SK-N-SH treated with all-trans-retinoic acid at 6 μM for 48 hours (cell line): ENCODE results near the gene NECAB3.

Source experiments
- ATAC-seq: fragments of 200-7000 bp; cut with Tn5 transposase; 3 replicates; pipeline ENCODE4 v1.9.1; 2020; ENCODE audit warnings: mild to moderate bottlenecking, moderate library complexity
- ARNTL ChIP-seq: fragments of 450-650 bp; formaldehyde crosslinking; IDR thresholded peaks from 2 replicates; pipeline ENCODE4 v1.5.0; 2020; ENCODE audit warnings: low read depth, mild to moderate bottlenecking, moderate library complexity, borderline replicate concordance
- BACH2 ChIP-seq: fragments of 250-450 bp; sonication (Bioruptor Pico); IDR thresholded peaks from 2 replicates; pipeline ENCODE4 v1.9.0; 2021; ENCODE audit warnings: mild to moderate bottlenecking, borderline replicate concordance
- CREB5 ChIP-seq: fragments of 250-450 bp; sonication (Bioruptor Pico); IDR thresholded peaks from 2 replicates; pipeline ENCODE4 v1.5.1; 2020; ENCODE audit warnings: low read depth, mild to moderate bottlenecking, moderate library complexity
- CSDC2 ChIP-seq: fragments of 250-450 bp; sonication (Bioruptor Pico); IDR thresholded peaks from 2 replicates; pipeline ENCODE4 v1.5.0; 2020; ENCODE audit warnings: mild to moderate bottlenecking, moderate library complexity
- ESRRG ChIP-seq: fragments of 250-450 bp; sonication (Bioruptor Pico); IDR thresholded peaks from 2 replicates; pipeline ENCODE4 v1.6.1; 2021; ENCODE audit warnings: mild to moderate bottlenecking
- OSR1 ChIP-seq: fragments of 250-450 bp; sonication (Bioruptor Pico); IDR thresholded peaks from 2 replicates; pipeline ENCODE4 v1.8.0; 2022; ENCODE audit warnings: moderate library complexity, mild to moderate bottlenecking, inconsistent platforms
- POU6F1 ChIP-seq: fragments of 250-450 bp; sonication (Bioruptor Pico); IDR thresholded peaks from 2 replicates; pipeline ENCODE4 v1.8.0; 2021; ENCODE audit warnings: low read depth, mild to moderate bottlenecking, moderate library complexity, borderline replicate concordance
- PPARA ChIP-seq: fragments of 250-450 bp; sonication (Bioruptor Pico); IDR thresholded peaks from 2 replicates; pipeline ENCODE4 v1.5.0; 2020; ENCODE audit warnings: mild to moderate bottlenecking, borderline replicate concordance
- RARB ChIP-seq: fragments of 250-450 bp; sonication (Bioruptor Pico); IDR thresholded peaks from 2 replicates; pipeline ENCODE4 v1.8.0; 2021; ENCODE audit warnings: mild to moderate bottlenecking, moderate library complexity
- SNAI2 ChIP-seq: fragments of 250-450 bp; sonication (Bioruptor Pico); IDR thresholded peaks from 2 replicates; pipeline ENCODE4 v1.5.0; 2020; ENCODE audit warnings: mild to moderate bottlenecking, moderate library complexity
- TCF4 ChIP-seq: fragments of 250-450 bp; sonication (Bioruptor Pico); IDR thresholded peaks from 2 replicates; pipeline ENCODE4 v1.8.0; 2021; ENCODE audit warnings: mild to moderate bottlenecking, moderate library complexity, borderline replicate concordance
- TOX ChIP-seq: fragments of 250-450 bp; sonication (Bioruptor Pico); IDR thresholded peaks from 2 replicates; pipeline ENCODE4 v1.8.0; 2021; ENCODE audit warnings: mild to moderate bottlenecking, moderate library complexity, borderline replicate concordance
- ZC3H10 ChIP-seq: fragments of 250-450 bp; sonication (Bioruptor Pico); IDR thresholded peaks from 2 replicates; pipeline ENCODE4 v1.5.1; 2021; ENCODE audit warnings: mild to moderate bottlenecking, moderate library complexity
- ZFP3 ChIP-seq: fragments of 250-450 bp; sonication (Bioruptor Pico); IDR thresholded peaks from 2 replicates; pipeline ENCODE4 v1.5.0; 2020; ENCODE audit warnings: mild to moderate bottlenecking, moderate library complexity
- ZFP30 ChIP-seq: fragments of 450-650 bp; formaldehyde crosslinking; IDR thresholded peaks from 2 replicates; pipeline ENCODE4 v1.5.0; 2022; ENCODE audit warnings: mild to moderate bottlenecking, moderate library complexity
- ZNF565 ChIP-seq: fragments of 450-650 bp; formaldehyde crosslinking; conservative IDR thresholded peaks from 2 replicates; pipeline ENCODE4 v1.5.0; 2020; ENCODE audit warnings: low read depth, mild to moderate bottlenecking, moderate library complexity
- ZNF70 ChIP-seq: fragments of 450-650 bp; formaldehyde crosslinking; IDR thresholded peaks from 2 replicates; pipeline ENCODE4 v1.5.0; 2020; ENCODE audit warnings: mild to moderate bottlenecking, moderate library complexity
- ZNF8 ChIP-seq: fragments of 450-650 bp; formaldehyde crosslinking; IDR thresholded peaks from 2 replicates; pipeline ENCODE4 v1.5.0; 2020; ENCODE audit warnings: mild to moderate bottlenecking, moderate library complexity
- TF ChIP-seq, protein P1 (sequence below): fragments of 250-450 bp; sonication (Bioruptor Pico); IDR thresholded peaks from 2 replicates; pipeline ENCODE4 v1.5.0; 2020; ENCODE audit warnings: mild to moderate bottlenecking, moderate library complexity
- TF ChIP-seq, protein P2 (sequence below): fragments of 250-450 bp; sonication (Bioruptor Pico); IDR thresholded peaks from 2 replicates; pipeline ENCODE4 v1.5.1; 2021; ENCODE audit warnings: mild to moderate bottlenecking, moderate library complexity
- TF ChIP-seq, protein P3 (sequence below): fragments of 250-450 bp; sonication (Bioruptor Pico); IDR thresholded peaks from 2 replicates; pipeline ENCODE4 v1.8.0; 2020; ENCODE audit warnings: mild to moderate bottlenecking, moderate library complexity, borderline replicate concordance

Gene NECAB3

DNA sequence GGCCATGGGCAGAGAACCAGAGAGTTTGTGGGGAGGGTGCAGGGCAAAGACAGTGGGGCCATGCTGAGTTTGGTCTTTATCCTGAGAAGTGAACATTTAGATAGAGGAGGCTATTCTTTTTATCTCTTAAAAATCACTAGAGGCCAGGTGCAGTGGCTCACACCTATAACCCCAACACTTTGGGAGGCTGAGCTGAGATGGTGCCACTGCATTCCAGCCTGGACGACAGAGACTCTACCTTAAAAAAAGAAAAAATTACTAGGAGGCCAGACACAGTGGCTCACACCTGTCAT, 37.2 kb upstream of the NECAB3 start:
- TF ChIP-seq ZNF8 = no peak
- TF ChIP-seq CSDC2 (CRISPR knock-in tag) = no peak
- no peak for TF ChIP-seq PPARA (CRISPR knock-in tag)
- no peak for TF ChIP-seq BACH2 (CRISPR knock-in tag)
- TF ChIP-seq, protein P1, sequence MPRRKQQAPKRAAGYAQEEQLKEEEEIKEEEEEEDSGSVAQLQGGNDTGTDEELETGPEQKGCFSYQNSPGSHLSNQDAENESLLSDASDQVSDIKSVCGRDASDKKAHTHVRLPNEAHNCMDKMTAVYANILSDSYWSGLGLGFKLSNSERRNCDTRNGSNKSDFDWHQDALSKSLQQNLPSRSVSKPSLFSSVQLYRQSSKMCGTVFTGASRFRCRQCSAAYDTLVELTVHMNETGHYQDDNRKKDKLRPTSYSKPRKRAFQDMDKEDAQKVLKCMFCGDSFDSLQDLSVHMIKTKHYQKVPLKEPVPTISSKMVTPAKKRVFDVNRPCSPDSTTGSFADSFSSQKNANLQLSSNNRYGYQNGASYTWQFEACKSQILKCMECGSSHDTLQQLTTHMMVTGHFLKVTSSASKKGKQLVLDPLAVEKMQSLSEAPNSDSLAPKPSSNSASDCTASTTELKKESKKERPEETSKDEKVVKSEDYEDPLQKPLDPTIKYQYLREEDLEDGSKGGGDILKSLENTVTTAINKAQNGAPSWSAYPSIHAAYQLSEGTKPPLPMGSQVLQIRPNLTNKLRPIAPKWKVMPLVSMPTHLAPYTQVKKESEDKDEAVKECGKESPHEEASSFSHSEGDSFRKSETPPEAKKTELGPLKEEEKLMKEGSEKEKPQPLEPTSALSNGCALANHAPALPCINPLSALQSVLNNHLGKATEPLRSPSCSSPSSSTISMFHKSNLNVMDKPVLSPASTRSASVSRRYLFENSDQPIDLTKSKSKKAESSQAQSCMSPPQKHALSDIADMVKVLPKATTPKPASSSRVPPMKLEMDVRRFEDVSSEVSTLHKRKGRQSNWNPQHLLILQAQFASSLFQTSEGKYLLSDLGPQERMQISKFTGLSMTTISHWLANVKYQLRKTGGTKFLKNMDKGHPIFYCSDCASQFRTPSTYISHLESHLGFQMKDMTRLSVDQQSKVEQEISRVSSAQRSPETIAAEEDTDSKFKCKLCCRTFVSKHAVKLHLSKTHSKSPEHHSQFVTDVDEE (CRISPR knock-in tag) = no peak
- no peak for TF ChIP-seq TCF4 (CRISPR knock-in tag)
- no peak for TF ChIP-seq ARNTL
- no peak for TF ChIP-seq TOX (CRISPR knock-in tag)
- no peak for TF ChIP-seq POU6F1 (CRISPR knock-in tag)
- TF ChIP-seq, protein P2, sequence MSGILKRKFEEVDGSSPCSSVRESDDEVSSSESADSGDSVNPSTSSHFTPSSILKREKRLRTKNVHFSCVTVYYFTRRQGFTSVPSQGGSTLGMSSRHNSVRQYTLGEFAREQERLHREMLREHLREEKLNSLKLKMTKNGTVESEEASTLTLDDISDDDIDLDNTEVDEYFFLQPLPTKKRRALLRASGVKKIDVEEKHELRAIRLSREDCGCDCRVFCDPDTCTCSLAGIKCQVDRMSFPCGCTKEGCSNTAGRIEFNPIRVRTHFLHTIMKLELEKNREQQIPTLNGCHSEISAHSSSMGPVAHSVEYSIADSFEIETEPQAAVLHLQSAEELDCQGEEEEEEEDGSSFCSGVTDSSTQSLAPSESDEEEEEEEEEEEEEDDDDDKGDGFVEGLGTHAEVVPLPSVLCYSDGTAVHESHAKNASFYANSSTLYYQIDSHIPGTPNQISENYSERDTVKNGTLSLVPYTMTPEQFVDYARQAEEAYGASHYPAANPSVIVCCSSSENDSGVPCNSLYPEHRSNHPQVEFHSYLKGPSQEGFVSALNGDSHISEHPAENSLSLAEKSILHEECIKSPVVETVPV = no peak
- TF ChIP-seq ZC3H10 (CRISPR knock-in tag) = no peak
- TF ChIP-seq ZFP30 = no peak
- TF ChIP-seq ESRRG (CRISPR knock-in tag) = no peak
- ATAC-seq = no peak

DNA sequence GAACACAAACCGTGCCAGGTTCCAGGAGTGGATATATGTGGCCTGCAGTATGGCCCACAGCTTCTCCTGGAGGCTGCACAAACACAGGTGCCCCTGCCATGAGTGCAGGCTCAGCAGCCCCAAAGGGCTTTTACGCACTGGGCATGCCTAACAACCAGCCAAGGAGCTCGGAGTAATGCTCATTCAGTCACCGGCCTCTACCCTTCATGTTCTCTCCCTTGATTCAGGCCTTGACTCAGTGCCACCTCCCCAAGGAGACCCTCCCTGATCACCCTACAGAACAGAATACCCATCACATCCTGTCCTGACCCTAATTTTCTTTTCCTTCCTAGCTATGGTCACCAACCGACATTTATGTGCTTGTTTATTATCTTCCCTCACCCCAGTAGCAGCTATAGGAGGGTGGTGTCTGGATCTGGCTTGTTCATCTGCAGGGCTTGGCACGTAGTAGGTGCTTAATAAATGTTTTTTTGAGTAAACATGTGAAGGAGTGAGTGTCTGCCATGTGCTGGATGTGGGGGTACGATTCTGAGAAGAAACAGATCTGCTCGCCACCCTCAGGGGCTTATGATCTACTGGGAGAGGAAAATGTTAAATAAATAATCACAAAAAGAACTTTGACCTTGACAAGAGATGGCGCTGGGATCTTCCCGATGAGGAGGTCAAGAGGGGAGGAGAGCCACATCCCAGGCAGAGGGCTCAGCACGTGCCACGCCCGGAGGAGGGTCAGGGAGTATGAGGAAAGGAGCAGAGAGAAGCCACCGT, 36.6 kb upstream of the NECAB3 start:
- no peak for ATAC-seq
- TF ChIP-seq CREB5 (CRISPR knock-in tag) = no peak
- no peak for TF ChIP-seq OSR1 (CRISPR knock-in tag)
- TF ChIP-seq ZNF565 (CRISPR knock-in tag) = no peak
- TF ChIP-seq BACH2 (CRISPR knock-in tag) = no peak
- TF ChIP-seq, protein P3, sequence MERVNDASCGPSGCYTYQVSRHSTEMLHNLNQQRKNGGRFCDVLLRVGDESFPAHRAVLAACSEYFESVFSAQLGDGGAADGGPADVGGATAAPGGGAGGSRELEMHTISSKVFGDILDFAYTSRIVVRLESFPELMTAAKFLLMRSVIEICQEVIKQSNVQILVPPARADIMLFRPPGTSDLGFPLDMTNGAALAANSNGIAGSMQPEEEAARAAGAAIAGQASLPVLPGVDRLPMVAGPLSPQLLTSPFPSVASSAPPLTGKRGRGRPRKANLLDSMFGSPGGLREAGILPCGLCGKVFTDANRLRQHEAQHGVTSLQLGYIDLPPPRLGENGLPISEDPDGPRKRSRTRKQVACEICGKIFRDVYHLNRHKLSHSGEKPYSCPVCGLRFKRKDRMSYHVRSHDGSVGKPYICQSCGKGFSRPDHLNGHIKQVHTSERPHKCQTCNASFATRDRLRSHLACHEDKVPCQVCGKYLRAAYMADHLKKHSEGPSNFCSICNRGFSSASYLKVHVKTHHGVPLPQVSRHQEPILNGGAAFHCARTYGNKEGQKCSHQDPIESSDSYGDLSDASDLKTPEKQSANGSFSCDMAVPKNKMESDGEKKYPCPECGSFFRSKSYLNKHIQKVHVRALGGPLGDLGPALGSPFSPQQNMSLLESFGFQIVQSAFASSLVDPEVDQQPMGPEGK (CRISPR knock-in tag) = no peak
- TF ChIP-seq ZNF70 (CRISPR knock-in tag) = no peak
- TF ChIP-seq CSDC2 (CRISPR knock-in tag) = no peak
- no peak for TF ChIP-seq ARNTL
- TF ChIP-seq SNAI2 (CRISPR knock-in tag) = no peak
- no peak for TF ChIP-seq ZFP3 (CRISPR knock-in tag)
- TF ChIP-seq POU6F1 (CRISPR knock-in tag) = no peak
- TF ChIP-seq ZC3H10 (CRISPR knock-in tag) = no peak
- no peak for TF ChIP-seq ZFP30
- TF ChIP-seq RARB (CRISPR knock-in tag) = no peak
- no peak for TF ChIP-seq TOX (CRISPR knock-in tag)
- TF ChIP-seq ESRRG (CRISPR knock-in tag) = no peak
- TF ChIP-seq, all 23 proteins: peak for 0
